HCT116 (cell line): ENCODE measurements around the gene CUZD1. TPM values are rescaled to one million over a fixed set of nuclear protein-coding genes. Genes with fewer than 3 reads are reported as not detected.

Source experiments
- ATAC-seq: fragments of 200-7000 bp; cut with Tn5 transposase; 2 replicates; pipeline ENCODE4 v1.9.1; 2020; ENCODE audit warnings: mild to moderate bottlenecking, moderate library complexity
- BruUV-seq: library from RNA; stranded (reverse); fragments of 400-500 nt; replicated peaks from 2 replicates; lab custom pipeline; 2021; lab: Mats Ljungman, UMichigan
- CTCF ChIA-PET: fragments of 300-600 bp; sonication (Branson Sonifier 250); formaldehyde crosslinking; loops from one replicate; lab custom pipeline; 2021; ENCODE audit warnings: antibody characterized with exemption; lab: Charles Lee
- POLR2A ChIA-PET: fragments of 300-600, 350-600 bp; sonication (Branson Sonifier 250); formaldehyde crosslinking; loops from one replicate; lab custom pipeline; 2021; ENCODE audit warnings: antibody characterized with exemption; lab: Charles Lee
- RAD21 ChIA-PET, 2 experiments: fragments of 300-600 bp; sonication (Branson Sonifier 250); formaldehyde crosslinking; loops; one replicate each; lab custom pipeline; 2023; ENCODE audit warnings: low total read pairs in 2 of 2; ENCODE audit not compliant: uncharacterized antibody in 2 of 2, unreplicated experiment in 2 of 2, low non-redundant PET in 1 of 2; lab: Charles Lee
- DNase-seq: peaks from one replicate; pipeline ENCODE4 v3.0.0-alpha.2; 2010; ENCODE audit warnings: low read depth, low spot score
- H2AFZ ChIP-seq: fragments of 200-600 bp; shearing (Covaris generic), sonication (generic); 2 replicates; pipeline ENCODE4 v1.6.1; 2017; ENCODE audit warnings: low read depth, mixed run types, mixed read lengths, antibody characterized with exemption, low read length; ENCODE audit not compliant: poor library complexity, severe bottlenecking
- H3K27ac ChIP-seq: 2 replicates; pipeline ENCODE4 v1.5.1; 2012; ENCODE audit warnings: low read depth, low read length
- H3K27me3 ChIP-seq: fragments of 200-600 bp; sonication (generic); 2 replicates; pipeline ENCODE4 v1.6.1; 2016; ENCODE audit warnings: mixed run types, low read length, mixed read lengths; ENCODE audit not compliant: insufficient read depth
- H3K36me3 ChIP-seq, 2 experiments: fragments of 200-500 bp in 1 of 2; fragments of 200-600 bp in 1 of 2; sonication (Bioruptor generic) in 1 of 2; sonication (generic) in 1 of 2; 2 replicates each; pipeline versions ENCODE4 v1.5.1 to v1.6.1; 2014 to 2016; ENCODE audit warnings: low read length in 2 of 2, inconsistent platforms in 1 of 2, mixed read lengths in 1 of 2, mixed run types in 1 of 2; ENCODE audit not compliant: insufficient read depth in 2 of 2, control insufficient read depth in 1 of 2
- H3K4me1 ChIP-seq, 2 experiments: fragments of 200-600 bp in 1 of 2; sonication (generic) in 1 of 2; 2 replicates each; pipeline versions ENCODE4 v1.5.1 to v1.6.1; 2012 to 2017; ENCODE audit warnings: low read length in 2 of 2, inconsistent platforms in 1 of 2, mild to moderate bottlenecking in 1 of 2, mixed read lengths in 1 of 2, mixed run types in 1 of 2, moderate library complexity in 1 of 2; ENCODE audit not compliant: insufficient read depth in 2 of 2, control insufficient read depth in 1 of 2
- H3K4me2 ChIP-seq: fragments of 200-600 bp; sonication (generic); 2 replicates; pipeline ENCODE4 v1.6.1; 2017; ENCODE audit warnings: mixed run types, low read length, mixed read lengths
- H3K4me3 ChIP-seq, 2 experiments: fragments of 200-600 bp in 1 of 2; sonication (generic) in 1 of 2; replicated peaks in 1 of 2; 2 replicates each; pipeline ENCODE4 v1.5.1; 2011 to 2016; ENCODE audit warnings: low read length in 2 of 2, control low read depth in 1 of 2, low read depth in 1 of 2, mild to moderate bottlenecking in 1 of 2, mixed read lengths in 1 of 2, mixed run types in 1 of 2
- H3K79me2 ChIP-seq: fragments of 200-600 bp; sonication (generic); 2 replicates; pipeline ENCODE4 v1.6.1; 2017; ENCODE audit warnings: mild to moderate bottlenecking, mixed run types, low read length, moderate library complexity, mixed read lengths; ENCODE audit not compliant: insufficient read depth
- H3K9ac ChIP-seq: fragments of 200-600 bp; sonication (generic); 2 replicates; pipeline ENCODE4 v1.6.1; 2016; ENCODE audit warnings: low read length, mixed read lengths
- H3K9me2 ChIP-seq: fragments of 200-600 bp; sonication (generic), shearing (Covaris generic); 2 replicates; pipeline ENCODE4 v1.6.1; 2017; ENCODE audit warnings: mixed run types, mild to moderate bottlenecking, moderate library complexity; ENCODE audit not compliant: insufficient read depth
- H3K9me3 ChIP-seq, 2 experiments: fragments of 200-500 bp in 1 of 2; fragments of 200-600 bp in 1 of 2; sonication (Bioruptor generic) in 1 of 2; sonication (generic) in 1 of 2; 2 replicates each; pipeline ENCODE4 v1.6.1; 2014 to 2017; ENCODE audit warnings: low read length in 2 of 2, mixed read lengths in 2 of 2, inconsistent platforms in 1 of 2, low read depth in 1 of 2, mild to moderate bottlenecking in 1 of 2, mixed run types in 1 of 2, moderate library complexity in 1 of 2; ENCODE audit not compliant: control insufficient read depth in 1 of 2, insufficient read depth in 1 of 2
- H4K20me1 ChIP-seq: fragments of 200-600 bp; sonication (generic), shearing (Covaris generic); 2 replicates; pipeline ENCODE4 v1.6.1; 2017; ENCODE audit warnings: mixed run types, mild to moderate bottlenecking, moderate library complexity; ENCODE audit not compliant: insufficient read depth
- ATF3 ChIP-seq: IDR thresholded peaks from 2 replicates; pipeline ENCODE4 v1.6.1; 2012
- CBX3 ChIP-seq: IDR thresholded peaks from 2 replicates; pipeline ENCODE4 v1.6.1; 2012; ENCODE audit warnings: low read depth
- CEBPB ChIP-seq: IDR thresholded peaks from 2 replicates; pipeline ENCODE4 v1.6.1; 2012; ENCODE audit warnings: low read depth
- EGR1 ChIP-seq: IDR thresholded peaks from 2 replicates; pipeline ENCODE4 v1.6.1; 2012; ENCODE audit warnings: low read depth
- EZH2 ChIP-seq: fragments of 200-600 bp; sonication (generic); IDR thresholded peaks from 2 replicates; pipeline ENCODE4 v1.6.1; 2017; ENCODE audit warnings: antibody characterized with exemption, mixed run types
- FOSL1 ChIP-seq: IDR thresholded peaks from 2 replicates; pipeline ENCODE4 v1.6.1; 2012; ENCODE audit warnings: low read depth
- JUND ChIP-seq: IDR thresholded peaks from 2 replicates; pipeline ENCODE4 v1.6.1; 2012
- MAX ChIP-seq: IDR thresholded peaks from 2 replicates; pipeline ENCODE4 v1.6.1; 2012
- POLR2A ChIP-seq: IDR thresholded peaks from 2 replicates; pipeline ENCODE4 v1.7.0; 2011; ENCODE audit warnings: borderline replicate concordance; ENCODE audit not compliant: insufficient read depth, insufficient read length; ENCODE audit errors: extremely low read depth
- POLR2AphosphoS5 ChIP-seq: IDR thresholded peaks from 2 replicates; pipeline ENCODE4 v1.6.1; 2011; ENCODE audit warnings: mild to moderate bottlenecking, low read depth, low read length, moderate library complexity
- RAD21 ChIP-seq: IDR thresholded peaks from 2 replicates; pipeline ENCODE4 v1.6.1; 2012; ENCODE audit warnings: low read depth, mild to moderate bottlenecking
- SIN3A ChIP-seq: IDR thresholded peaks from 2 replicates; pipeline ENCODE4 v1.6.1; 2012; ENCODE audit warnings: low read depth
- TCF7L2 ChIP-seq: IDR thresholded peaks from 2 replicates; pipeline ENCODE4 v1.7.0; 2011; ENCODE audit warnings: borderline replicate concordance, inconsistent platforms; ENCODE audit not compliant: insufficient read depth, insufficient read length; ENCODE audit errors: extremely low read depth
- intact Hi-C: fragments of 100-400 bp; cut with micrococcal nuclease; formaldehyde crosslinking; loops from 2 replicates; pipeline ENCODE4 v1.10.0; 2022
- total RNA-seq: library from RNA; stranded (reverse); gene quantifications from one replicate; pipeline ENCODE4 v1.2.1, GENCODE V29; 2021; ENCODE audit not compliant: unreplicated experiment

CUZD1 gene
- total RNA-seq, 1 experiment from 2014 or later, result 1.7 TPM

GRCh38 chr10:122853665-122854313, 8.1 kb upstream of the CUZD1 start:
- H3K9me2 ChIP-seq, result no peaks in the 10 kb centered on the region
- peaks cover 28% of the 10 kb centered on the region for H3K27me3 ChIP-seq
- no peak overlapping the region for H3K9ac ChIP-seq
- TF ChIP-seq SIN3A (no peak), RAD21 (no peak), EGR1 (no peak), FOSL1 (no peak)
- DNase-seq, result no peak
- no peak overlapping the region for H3K4me2 ChIP-seq
- H3K4me1 ChIP-seq, result peaks cover 14 to 30% of the 10 kb centered on the region in 2 experiments; a peak in 3 of 4 replicates
- BruUV-seq, result no TSS peak
- no peaks in the 10 kb centered on the region for H4K20me1 ChIP-seq
- no peak overlapping the region for H3K4me3 ChIP-seq
- ChIA-PET POLR2A (no interaction called here), CTCF (no interaction called here), RAD21 (no interaction called here)
- H2AFZ ChIP-seq, result no peak overlapping the region
- no peaks in the 10 kb centered on the region for H3K9me3 ChIP-seq
- intact Hi-C loops, result no loop called here
- no peaks in the 10 kb centered on the region for H3K36me3 ChIP-seq
- peaks cover 13% of the 10 kb centered on the region; the same call in 1 of the 2 replicates for H3K79me2 ChIP-seq
- no peak for ATAC-seq
- no peak overlapping the region for H3K27ac ChIP-seq

DNA sequence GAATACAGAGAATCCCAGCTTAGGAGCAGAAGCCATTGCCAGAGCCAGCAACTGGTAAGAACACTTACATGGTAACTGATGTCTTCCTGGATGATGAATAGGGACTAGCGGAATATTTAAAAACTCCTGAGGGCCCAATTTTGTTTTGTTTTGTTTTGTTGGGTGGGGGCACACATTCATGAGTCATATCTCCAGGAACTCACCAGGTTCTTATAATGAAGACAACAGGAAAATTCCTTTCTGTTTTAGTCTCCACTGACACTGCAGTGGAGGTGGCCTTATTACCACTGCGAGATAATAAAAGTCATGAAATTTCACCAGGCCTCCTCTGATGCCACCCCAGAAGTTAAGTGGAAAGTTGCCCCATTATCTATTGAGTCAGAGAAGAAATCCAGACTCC, 6.6 kb upstream of the CUZD1 start:
- Histone ChIP-seq H3K4me3 (no peak overlapping the region), H3K9ac (no peak overlapping the region), H3K9me3 (no peaks in the 10 kb centered on the region), H3K9me2 (no peaks in the 10 kb centered on the region), H4K20me1 (no peaks in the 10 kb centered on the region), H3K27ac (no peak overlapping the region), H3K4me2 (no peak overlapping the region), H3K79me2 (peaks cover 5% of the 10 kb centered on the region; the same call in 1 of the 2 replicates), H2AFZ (no peak overlapping the region), H3K4me1 (peaks cover 14 to 30% of the 10 kb centered on the region in 2 experiments; a peak in 3 of 4 replicates), H3K36me3 (no peaks in the 10 kb centered on the region), H3K27me3 (peaks cover 25% of the 10 kb centered on the region)
- CTCF ChIA-PET, result no interaction called here
- DNase-seq (no peak), ATAC-seq (0 out of 2 replicates have a peak, but pooled peaks have one; percentile 8)
- intact Hi-C loops, result no loop called here
- POLR2A ChIA-PET, result no interaction called here
- no TSS peak for BruUV-seq
- TF ChIP-seq ATF3 (no peak), CEBPB (no peak), EGR1 (no peak), TCF7L2 (no peak), JUND (no peak), MAX (no peak), POLR2AphosphoS5 (no peak), EZH2 (no peak), CBX3 (no peak), POLR2A (no peak)
- RAD21 ChIA-PET, result no interaction called here
